ENCODE data around the gene SH3RF3.

SH3RF3 gene

GRCh38 chr2:109139002-109139401 lies 10.0 kb downstream of the SH3RF3 start:
- DNase-seq (ENCODE audit: low read depth in 2 of 2), result no peak

GRCh38 chr2:109139865-109140396 lies 10.9 kb downstream of the SH3RF3 start:
- no peak for DNase-seq (ENCODE audit: low read depth in 2 of 2)

- DNase-seq (ENCODE audit: low read depth in 2 of 2), result no peak
These were observed 12.1 kb downstream of the SH3RF3 start for GRCh38 chr2:109141006-109141600.

- DNase-seq (ENCODE audit: low read depth in 2 of 2), result no peak
These were observed 12.8 kb downstream of the SH3RF3 start for GRCh38 chr2:109141727-109142283.

GRCh38 chr2:109142416-109143210 lies 13.6 kb downstream of the SH3RF3 start:
- DNase-seq (ENCODE audit: low read depth in 2 of 2), result no peak

GRCh38 chr2:109143214-109144187 lies 14.5 kb downstream of the SH3RF3 start:
- peak in 1 of 2 donors; percentile 11 for DNase-seq (ENCODE audit: low read depth in 2 of 2)

GRCh38 chr2:109144271-109144670 lies 15.3 kb downstream of the SH3RF3 start:
- no peak for DNase-seq (ENCODE audit: low read depth in 2 of 2)

GRCh38 chr2:109144721-109145120 lies 15.7 kb downstream of the SH3RF3 start:
- no peak for DNase-seq (ENCODE audit: low read depth in 2 of 2)

GRCh38 chr2:109145286-109145685 lies 16.3 kb downstream of the SH3RF3 start:
- no peak for DNase-seq (ENCODE audit: low read depth in 2 of 2)

GRCh38 chr2:109147405-109147804 lies 18.4 kb downstream of the SH3RF3 start:
- no peak for DNase-seq (ENCODE audit: low read depth in 2 of 2)

- DNase-seq (ENCODE audit: low read depth in 2 of 2), result no peak
These were observed 19.2 kb downstream of the SH3RF3 start for GRCh38 chr2:109148117-109148746.

- no peak for DNase-seq (ENCODE audit: low read depth in 2 of 2)
These were observed 20.1 kb downstream of the SH3RF3 start for GRCh38 chr2:109148991-109149645.

- no peak for DNase-seq (ENCODE audit: low read depth in 2 of 2)
These were observed 21.6 kb downstream of the SH3RF3 start for GRCh38 chr2:109150559-109150958.

GRCh38 chr2:109151519-109151918 lies 22.5 kb downstream of the SH3RF3 start:
- DNase-seq (ENCODE audit: low read depth in 2 of 2), result no peak

- no peak for DNase-seq (ENCODE audit: low read depth in 2 of 2)
These were observed 24.2 kb downstream of the SH3RF3 start for GRCh38 chr2:109153005-109153784.

- DNase-seq (ENCODE audit: low read depth in 2 of 2), result no peak
These were observed 24.8 kb downstream of the SH3RF3 start for GRCh38 chr2:109153807-109154206.

- DNase-seq (ENCODE audit: low read depth in 2 of 2), result no peak
These were observed 25.2 kb downstream of the SH3RF3 start for GRCh38 chr2:109154226-109154625.

GRCh38 chr2:109155553-109156451 lies 26.8 kb downstream of the SH3RF3 start:
- no peak for DNase-seq (ENCODE audit: low read depth in 2 of 2)

Measured in stimulated activated CD8-positive, alpha-beta memory T cell treated with anti-CD3 and anti-CD28 coated beads, Interleukin-2, amount 100 ng/mL, for 1 hour (primary cell).